Fibroblast of skin of left biceps (primary cell): ENCODE data around the gene CHRNA4.
"Not testable (repeated sequence)": the region's sequence is repeated elsewhere in the genome, so short reads cannot be mapped to it uniquely, and the experiment has no call there.

Experiments
- DNase-seq, 2 experiments: peaks; one replicate each; pipeline ENCODE4 v3.0.0-alpha.2; 2013; ENCODE audit warnings: low read depth in 2 of 2

CHRNA4 gene

DNA sequence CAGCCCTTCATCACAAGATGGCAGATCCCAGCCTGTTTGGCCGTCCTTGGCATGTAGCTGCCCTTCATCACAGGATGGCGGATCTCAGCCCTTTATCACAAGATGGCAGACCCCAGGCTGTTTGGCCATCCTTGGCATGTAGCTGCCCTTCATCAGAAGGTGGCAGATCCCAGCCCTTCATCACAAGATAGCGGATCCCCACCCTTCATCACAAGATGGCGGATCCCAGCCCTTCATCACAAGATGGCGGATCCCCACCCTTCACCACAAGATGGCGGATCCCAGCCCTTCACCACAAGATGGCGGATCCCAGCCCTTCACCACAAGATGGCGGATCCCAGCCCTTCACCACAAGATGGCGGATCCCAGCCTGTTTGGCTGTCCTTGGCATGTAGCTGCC lies 26.1 kb downstream of the CHRNA4 start:
- DNase-seq: not testable (repeated sequence)

DNA sequence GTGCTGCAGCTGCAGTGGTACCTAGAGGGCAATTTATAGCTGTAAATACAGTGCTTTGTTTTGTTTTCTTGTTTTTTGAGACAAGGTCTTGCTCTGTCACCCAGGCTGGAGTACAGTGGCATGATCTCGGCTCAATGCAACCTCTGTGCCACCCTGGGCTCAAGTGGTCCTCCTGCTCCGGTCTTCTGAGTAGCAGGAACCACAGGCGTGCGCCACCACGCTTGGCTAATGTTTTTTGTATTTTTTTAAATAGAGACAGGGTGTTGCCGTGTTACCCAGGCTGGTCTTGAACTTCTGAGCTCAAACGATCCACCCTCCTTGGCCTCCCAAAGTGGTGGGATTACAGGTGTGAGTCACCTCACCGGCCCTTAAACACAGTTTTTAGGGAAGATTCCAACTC lies 26.8 kb downstream of the CHRNA4 start:
- DNase-seq: no peak

DNA sequence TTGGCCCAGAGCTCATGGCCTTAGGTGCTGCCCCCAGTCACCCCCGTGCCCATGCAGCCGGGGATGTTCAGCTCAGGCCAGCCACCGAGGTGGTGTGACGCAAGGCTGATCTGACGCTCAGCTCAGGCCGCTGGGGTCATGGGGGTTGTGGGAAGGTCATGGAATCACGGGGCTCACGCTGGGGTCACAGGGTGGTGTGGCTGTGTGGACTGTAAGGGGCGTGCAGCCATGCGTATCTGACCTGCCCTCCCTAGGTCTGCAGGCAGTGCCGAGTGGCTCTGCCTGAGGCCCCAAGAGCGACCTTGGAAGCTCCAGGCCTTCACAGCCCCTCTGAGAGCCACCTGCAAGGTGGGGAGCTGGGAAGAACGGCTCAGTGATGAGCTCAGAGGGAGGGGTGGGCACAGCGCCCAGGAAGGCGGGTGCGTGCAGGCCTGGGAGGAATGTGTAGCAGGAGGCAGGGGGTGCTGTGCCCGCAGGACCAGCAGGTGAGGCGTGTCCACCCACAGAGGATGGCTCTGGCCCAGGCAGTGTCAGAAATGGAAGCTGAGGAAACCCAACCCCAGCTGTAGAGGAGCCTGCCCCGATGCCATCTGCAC lies 27.8 kb downstream of the CHRNA4 start:
- no peak for DNase-seq

DNA sequence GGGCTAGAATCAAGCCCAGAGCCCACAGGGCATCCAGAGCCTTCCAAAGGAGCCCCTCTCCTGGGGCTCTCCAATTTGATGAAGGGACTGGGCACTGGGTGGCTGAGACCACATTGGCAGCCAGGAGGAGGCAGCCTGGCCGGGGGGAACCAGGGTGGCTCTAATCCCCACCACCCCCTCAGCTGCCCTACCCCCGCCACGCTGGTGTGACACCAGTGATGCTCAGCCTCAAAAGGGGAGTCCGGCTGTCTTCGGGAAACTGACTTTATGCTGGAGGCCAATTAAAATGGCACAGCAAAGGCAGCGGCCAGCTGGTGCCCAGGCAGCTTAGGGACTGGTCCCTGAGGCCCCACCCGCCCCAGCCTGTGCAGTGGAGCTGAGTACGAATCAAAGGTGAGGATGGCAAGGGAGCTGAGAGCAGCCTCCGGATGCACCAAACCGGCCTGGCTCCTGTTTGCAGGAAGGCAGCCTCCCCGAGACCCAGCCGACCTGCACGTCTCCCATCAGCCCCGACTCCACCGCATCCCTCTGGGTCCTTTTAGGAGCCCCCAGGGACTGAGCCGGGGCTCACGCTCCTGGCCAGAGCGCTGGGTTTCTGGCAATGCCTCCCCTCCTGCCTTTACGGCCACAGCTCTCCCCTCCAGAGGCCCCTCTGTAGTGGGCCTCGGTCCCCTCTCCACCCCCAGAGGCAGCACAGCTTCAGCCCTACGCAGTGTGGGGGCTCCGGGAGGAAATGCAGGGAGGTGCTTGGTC lies 28.5 kb downstream of the CHRNA4 start:
- DNase-seq: no peak

DNA sequence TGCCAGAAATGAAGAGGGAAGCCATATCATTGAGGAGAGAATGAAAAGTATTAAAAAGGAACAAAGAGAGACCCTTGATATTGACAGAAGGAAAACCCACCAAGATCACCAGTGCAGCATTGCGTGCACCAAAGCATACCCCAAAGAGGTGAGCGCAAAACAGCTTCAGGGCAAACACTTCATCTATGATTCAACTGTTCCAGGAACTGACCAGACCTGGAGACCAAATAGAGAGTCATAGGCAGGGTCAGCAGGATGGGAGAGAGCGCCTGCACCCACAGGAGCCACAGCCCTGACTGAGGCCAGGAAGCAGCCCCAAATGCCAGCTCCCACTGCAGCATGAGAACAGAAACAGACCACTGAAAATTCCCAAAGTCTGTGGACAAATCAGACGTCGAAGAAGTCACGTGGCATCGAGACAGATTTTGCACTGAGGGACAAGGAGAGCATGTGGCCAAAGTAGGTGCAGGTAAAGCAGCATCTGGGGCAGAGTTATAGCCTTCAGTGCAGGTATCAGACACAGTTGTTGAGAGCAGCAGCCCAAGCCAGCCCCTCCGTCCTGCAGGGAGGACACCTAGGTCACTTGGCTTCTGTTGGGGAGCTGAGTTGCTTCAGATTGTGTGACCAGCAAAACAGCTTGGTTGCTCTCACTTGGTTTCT lies 29.3 kb downstream of the CHRNA4 start:
- no peak for DNase-seq

DNA sequence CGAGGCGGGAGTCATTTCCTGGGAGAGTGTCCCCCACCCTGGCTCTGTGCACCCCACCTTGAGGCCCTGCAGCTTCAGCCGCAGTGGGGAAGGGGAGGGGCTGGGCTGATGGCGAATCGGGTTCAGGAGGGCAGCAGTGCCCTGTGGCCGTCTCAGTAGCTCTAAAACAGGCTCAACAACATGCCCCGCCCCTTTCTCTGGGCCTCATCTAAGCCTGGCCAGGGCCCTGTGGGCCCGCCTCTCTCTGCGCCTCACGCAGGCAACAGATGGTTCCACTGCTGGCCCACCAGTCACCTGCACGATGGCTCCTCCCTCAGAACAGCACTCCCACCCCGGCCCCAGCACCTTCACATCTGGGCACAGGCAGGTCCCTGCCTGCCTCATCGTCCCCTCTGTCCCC lies 30.2 kb downstream of the CHRNA4 start:
- no peak for DNase-seq

DNA sequence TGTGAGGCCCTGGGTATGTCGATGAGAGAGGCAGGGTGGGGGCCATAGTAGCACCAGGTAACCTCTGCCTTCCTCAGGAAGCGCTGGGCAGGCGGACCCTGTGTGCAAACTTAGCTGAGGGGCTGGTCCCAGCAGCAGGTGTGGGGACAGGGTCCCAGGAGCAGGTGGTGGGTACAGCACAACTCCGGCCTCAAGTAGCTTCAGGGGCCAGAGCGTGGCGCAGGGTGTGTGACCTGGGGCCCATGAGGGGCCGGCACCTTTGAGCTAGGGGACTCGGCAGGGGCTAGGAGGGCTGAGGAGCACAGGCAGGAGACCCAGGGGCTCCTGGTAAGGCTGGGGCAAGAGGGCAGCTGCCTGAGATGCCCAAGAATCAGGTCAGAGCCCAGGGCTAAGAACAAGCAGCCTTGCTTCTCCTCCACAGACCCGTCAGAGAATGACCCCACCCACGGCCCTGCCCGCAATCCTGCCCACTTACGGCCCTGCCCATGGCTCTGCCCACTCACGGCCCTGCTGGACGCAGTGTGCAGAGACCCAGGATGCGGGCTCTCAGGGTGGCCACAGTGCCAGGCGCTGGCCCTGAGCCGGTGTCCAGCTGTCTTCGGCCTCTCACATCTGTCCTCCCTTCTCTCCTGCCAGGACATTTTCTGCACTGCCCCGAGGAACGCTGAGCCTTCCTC lies 30.9 kb downstream of the CHRNA4 start:
- DNase-seq: no peak

DNA sequence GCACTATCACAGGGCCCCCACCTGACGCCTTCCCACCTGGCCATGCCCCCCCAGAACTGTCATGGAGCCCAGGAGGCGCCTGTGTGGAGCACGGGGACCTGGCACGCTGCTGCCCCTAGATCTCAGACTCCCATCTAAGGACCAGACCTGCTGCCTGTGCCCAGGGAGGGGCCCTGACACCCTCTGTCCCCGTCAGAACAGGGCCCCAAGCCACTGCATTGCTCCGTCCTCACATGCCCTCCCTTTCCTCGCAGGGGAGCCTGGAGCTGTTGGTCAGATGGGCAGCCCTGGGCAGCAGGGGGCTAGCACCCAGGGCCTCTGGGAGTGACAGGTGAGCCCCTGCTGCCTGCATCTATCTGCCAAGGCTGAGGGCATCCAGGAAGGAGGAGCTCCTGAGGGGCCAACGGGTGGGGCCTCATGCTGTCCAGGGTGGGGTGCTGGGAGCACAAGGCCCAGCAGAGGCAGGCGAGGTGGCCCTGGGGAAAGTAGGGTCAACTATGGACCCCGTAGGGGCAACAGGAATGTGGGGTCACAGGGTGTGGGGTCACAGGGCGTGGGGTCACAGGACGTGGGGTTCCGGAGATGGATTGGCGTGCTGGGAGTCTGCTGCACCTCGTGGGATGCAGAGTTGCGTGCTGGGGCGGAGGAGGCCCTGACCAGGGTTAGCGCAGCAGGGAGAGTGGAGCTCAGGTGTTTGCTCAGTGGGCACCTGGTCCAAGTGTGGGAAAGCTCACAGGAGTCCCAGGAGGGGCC lies 31.6 kb downstream of the CHRNA4 start:
- DNase-seq: no peak

DNA sequence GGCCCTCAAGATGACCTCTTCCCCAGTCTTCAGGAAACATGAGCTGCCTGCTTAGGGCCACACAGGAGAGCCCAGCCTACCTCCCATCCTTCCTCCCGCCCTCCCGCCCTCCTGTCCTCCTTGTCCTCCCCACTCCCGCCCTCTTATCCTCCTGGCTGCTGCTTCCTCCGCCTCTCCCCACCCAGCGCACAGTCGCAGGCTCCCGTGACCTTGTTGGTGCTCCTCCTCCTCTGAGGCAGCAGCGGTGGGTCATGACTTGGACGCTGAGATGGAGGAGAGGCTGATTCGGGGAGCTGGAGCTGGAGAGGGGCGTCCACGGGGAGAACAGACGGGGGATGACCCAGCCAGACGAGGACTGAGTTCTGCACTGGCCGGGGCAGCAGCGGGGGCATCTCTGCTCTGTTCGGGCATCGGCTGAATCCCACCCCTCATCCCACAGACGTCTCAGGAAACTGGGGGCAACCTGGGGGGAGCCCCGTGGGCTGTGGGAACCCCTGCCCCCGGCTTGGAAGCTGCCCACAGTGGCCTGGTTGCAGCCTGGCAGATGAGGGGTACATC lies 32.4 kb downstream of the CHRNA4 start:
- DNase-seq: no peak

DNA sequence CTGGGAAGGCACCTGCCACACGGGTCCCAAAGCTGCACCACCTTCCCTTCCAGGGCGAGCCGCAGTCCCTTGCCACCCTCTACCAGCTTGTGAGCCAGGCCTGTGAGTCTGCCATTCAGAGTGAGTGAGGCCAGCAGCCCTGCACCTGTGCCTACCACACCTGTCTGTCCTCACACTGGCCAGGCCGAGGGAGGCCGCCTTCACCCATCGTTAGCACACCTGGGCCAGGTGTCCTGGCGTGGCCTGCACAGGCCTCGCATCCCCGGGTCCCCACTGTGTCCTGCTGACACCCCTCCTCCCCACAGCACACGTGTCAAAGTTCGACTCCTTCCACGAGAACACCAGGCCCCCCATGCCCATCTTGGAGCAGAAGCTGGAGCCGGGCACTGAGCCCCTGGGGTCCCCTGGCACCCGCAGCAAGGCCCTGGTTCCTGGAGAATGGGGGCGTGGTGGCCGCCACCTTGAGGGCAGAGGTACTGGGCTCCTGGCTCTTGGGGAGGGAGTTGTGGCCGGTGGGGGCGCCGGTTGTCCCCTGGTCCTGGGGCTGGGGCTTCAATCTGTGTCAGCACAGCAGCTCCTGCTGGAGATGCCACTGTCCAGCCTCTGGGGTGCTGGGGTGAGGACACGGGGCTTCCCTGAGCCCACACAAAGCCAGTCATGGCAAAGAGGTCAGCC lies 33.0 kb downstream of the CHRNA4 start:
- no peak for DNase-seq

DNA sequence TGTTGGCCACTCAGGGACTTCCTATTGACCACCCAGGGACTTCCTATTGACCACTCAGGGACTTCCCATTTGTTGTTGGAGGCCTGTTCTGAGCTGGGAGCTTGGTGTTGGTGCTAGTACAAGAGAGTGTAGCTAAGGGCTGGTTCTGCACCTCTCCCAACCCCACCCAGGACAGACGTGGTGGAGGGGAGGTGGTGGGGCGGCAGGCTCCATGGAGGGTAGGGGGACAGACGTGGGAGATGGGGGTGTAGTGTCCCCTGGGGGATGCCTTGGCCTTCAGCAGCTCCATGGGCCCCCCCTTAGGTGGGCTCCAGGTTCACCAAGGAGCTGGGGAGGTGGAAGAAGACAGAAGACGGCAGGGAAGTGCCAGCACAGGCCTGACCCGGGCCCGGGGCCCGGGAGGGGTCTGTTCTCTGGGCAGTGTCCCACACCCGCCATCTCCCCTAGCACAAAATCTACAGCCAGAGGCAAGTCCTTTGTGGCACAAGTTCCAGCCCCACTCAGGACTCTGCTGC lies 33.9 kb downstream of the CHRNA4 start:
- DNase-seq: no peak

DNA sequence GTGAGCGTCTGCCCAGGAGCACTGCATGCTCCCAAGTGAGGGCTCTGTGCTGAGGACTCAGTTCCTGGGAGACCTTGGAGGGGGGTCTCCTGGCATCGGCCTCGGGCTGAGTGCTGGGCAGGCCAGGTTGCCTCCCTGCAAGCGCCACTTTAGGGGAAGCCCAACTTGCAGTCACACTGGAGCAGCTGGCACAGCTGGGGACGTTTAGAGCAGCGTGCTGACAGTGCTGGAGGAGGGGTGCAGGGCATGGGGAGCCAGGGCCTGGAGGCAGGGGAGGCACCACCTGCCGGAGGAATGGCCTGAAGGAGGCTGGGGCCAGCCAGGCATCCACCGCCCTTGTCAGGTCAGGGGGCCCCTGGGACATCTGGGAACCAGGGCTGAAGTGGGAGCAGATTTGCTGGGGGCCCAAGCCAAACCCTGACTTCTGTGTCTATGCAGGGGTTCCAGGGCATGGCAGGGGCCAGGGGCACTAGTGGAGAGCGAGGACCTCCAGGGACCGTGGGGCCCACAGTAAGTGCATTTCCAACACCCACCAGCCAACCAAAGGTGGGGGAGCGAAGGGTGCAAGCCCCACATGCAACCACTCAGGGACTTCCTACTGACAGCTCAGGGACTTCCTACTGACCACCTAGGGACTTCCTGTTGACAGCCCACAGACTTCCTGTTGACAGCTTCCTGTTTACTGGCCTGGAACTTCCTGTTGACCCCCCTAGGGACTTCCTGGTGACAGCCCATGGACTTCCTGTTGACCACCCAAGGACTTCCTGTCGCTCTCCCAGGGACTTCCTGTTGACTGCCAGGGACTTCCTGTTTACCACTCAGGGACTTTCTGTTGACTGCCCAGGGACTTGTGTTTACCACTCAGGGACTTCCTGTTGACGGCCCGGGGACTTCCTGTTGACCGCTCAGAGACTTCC lies 34.6 kb downstream of the CHRNA4 start:
- no peak for DNase-seq

DNA sequence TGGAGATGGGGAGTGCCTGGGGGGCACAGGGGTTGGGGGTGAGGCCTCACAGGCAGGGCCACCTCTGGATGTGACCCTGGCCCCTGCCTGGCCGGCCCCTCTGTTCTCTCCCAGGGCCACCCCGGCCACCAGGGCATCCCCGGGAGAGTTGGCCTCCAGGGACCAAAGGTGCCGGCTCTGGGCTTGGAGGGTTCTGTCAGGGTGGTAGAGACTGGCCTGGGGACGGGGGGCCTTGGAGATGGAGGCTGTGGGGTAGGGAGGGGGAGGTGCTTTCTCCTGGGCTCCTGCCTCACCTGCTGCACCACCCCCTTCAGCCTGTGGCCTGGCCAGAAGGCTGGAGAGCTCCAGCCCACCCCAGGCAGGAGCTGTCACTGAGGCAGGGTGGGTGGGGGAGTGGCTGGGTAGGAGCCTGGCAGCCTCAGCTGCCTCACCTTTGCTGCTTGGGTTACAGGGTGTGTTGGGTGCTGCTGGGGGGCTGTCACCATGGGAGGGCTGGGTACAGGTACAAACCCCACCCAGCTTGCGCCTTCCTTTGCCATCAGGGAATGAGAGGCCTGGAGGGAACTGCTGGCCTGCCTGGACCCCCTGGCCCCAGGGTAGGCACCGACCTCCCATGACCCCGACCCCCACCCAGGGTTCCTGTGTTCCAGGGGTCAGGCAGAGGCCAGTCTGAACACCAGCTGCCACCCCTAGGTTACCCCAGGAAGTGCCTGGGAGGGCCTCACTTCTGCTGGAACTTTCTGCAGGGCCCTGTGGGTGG lies 35.4 kb downstream of the CHRNA4 start:
- DNase-seq: no peak

DNA sequence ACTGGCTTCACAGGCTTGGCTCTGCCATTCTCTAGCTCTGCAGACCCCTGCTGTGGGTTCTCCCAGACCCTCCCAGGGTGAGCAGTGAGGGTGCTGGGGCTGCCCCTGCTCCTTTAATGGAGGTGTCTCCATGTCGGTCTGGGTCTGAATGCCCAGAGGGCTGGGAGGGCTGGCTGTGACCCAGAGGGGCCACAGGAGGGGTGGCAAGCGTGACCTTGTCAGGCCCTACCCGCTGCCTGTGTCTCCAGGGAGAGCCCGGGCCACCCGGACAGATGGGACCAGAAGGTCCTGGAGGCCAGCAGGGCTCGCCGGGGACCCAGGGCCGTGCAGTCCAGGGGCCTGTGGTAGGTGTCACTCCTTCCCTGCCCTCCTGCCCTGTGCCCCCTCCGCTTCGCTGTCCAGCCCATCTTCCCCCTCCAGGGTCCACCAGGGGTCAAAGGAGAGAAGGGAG lies 36.1 kb downstream of the CHRNA4 start:
- DNase-seq: no peak

DNA sequence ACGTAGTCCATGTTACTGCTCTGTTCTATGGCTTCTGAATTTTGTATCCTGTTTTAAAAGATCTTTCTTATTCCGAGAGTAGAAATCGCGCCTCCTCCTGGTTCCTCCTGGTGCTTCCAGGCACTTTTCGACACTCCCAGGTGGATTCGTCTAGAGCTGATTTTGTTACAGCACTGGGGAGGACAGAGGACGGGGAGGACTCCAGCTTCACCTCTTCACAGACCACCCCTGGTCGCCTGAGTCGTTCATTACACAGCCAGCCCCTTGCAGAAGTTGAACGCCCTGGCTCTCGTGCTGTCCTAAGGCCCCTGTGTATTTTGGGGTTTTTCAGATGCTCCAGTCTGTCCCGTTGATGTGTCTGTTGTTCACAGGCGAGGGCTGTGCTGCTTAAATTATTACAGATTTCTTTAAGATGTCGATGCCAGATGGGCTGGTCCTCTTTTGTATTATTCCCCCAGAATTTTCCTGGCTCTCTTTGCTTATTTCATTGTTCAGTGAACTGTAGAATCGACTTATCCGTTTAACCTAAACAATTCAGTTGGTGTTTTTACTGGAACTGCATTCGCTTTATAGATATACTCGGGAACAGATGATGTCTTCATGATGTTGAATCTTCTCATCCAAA lies 37.7 kb downstream of the CHRNA4 start:
- no peak for DNase-seq

DNA sequence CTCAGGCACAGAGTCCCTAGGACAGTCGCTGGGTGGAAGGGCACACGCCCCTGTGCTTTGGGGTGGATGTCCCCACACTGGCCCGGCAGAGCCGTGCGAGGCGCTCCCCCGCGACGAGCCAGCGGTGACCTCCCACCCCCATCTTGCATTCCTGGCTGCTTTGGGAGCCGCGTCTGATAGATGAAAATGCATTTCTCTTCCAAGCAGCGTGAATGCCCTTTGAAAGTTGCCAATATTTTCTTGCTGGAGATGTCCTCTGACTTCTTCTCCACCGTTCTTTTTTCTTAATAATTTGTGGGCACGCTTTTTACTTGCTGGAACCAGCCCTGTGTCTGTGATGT lies 38.2 kb downstream of the CHRNA4 start:
- no peak for DNase-seq

DNA sequence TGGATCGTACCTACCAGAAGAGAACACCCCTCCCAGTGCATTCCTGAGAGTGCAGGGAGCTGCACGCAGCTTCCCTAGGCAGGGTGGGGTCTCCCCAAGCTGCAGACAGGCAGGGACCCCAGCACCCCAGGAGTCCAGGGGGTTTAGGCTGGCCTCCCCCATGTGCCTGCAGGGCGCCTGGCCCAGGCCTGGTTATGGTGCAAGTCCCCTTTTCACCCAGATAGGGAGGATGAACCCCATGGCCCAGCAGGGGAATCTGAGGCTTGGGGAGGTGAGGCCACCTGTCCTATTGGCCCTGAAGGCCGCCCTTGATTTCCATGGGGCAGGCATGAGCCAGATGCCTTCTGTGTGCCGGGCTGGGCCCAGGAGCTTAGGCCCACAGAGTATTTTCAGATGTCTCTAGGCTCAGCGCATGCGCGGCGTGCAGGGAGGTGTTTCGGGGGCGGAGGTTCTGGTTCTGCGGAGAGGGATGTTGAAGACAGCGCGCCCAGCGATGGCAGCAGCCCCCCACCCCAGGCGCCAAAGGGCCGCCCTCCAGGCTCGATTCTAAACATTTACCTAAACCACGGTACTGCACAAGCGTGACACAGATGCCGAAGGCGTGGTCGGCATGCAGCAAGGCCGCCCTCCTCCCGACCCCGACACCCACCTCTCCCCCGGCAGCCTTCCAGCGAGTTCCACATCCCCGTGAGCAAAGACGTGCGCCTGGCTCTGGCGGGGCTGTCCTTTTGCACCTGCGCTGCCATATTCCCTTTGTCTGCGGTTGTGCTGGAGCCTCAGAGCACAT lies 38.8 kb downstream of the CHRNA4 start:
- DNase-seq: no peak
